Dermis blood vessel endothelial cell (primary cell): ENCODE measurements around the gene CRTC1. TPM values are rescaled to one million over a fixed set of nuclear protein-coding genes. Genes with fewer than 3 reads are reported as not detected.

Experiments used
- DNase-seq: peaks from one replicate; pipeline ENCODE4 v3.0.0; 2010
- total RNA-seq: library from RNA; depleted of rRNA; stranded (reverse); fragments of >200 nt; gene quantifications from 2 replicates; pipeline ENCODE4 v1.2.3, GENCODE V29; 2014

Gene CRTC1
- total RNA-seq, 1 donor from 2014 or later = 1.2 TPM

DNA sequence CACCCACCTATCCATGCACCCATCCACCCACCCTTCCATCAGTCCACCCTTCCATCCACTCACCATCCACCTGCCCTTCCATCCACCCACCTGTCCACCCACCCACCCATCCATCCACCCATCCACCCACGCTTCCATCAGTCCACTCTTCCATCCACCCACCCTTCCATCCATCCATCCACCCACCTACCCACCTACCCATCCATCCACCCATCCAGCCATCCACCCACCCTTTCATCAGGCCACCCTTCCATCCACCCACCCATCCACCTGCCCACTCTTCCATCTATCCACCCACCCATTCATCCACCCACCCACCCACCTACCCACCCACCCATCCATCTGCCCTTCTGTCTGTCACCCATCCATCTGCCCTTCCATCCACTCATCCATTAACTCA lies 29.6 kb upstream of the CRTC1 start:
- DNase-seq = no peak

DNA sequence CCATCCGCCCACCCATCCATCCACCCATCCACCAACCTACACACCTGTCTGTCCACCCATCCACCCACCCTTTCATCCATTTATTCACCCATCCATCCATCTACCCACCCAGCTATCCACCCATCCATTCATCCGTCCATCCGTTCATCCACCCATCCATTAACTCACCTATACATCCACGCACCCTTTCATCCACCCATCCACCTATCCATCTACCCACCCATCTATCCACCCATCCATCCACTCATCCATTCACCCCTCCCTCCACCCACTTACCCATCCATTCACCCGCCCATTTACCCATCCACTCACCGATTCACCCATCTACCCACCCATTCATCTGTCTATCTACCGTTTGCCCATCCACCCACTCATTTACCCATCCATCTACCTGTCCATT lies 29.0 kb upstream of the CRTC1 start:
- no peak for DNase-seq

DNA sequence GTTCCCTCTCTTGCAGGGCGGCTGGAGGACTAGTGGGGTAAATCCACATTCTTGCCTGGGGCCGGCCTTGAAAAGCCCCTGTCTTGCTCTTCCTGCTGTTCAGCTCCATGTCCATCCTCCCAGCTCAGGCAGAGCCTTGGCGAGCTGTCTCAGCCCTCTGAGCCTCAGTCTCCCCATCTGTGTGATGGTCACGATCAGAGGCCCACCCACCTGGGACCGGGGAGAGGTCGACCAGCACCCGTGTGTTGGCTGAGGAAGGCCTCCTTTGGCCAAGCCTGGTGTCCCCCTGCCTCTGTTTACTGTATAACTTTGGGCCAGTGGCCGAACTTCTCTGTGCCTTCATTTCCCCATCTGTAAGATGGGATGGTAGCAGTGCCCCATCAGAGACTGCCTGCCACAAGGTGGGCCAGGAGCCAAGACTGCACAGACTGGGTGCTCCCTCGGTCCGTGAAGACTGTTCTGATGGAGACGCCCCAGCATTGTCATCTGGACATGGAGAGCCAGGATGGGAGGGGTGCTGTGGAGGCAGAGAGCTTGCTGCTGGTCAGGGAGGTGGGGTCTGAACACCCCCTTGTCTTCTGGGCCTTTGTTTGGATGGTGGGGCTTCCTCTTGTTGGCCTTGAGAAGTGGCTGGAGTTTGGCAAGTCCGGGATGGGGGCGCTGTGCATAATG lies 28.2 kb upstream of the CRTC1 start:
- DNase-seq = no peak

DNA sequence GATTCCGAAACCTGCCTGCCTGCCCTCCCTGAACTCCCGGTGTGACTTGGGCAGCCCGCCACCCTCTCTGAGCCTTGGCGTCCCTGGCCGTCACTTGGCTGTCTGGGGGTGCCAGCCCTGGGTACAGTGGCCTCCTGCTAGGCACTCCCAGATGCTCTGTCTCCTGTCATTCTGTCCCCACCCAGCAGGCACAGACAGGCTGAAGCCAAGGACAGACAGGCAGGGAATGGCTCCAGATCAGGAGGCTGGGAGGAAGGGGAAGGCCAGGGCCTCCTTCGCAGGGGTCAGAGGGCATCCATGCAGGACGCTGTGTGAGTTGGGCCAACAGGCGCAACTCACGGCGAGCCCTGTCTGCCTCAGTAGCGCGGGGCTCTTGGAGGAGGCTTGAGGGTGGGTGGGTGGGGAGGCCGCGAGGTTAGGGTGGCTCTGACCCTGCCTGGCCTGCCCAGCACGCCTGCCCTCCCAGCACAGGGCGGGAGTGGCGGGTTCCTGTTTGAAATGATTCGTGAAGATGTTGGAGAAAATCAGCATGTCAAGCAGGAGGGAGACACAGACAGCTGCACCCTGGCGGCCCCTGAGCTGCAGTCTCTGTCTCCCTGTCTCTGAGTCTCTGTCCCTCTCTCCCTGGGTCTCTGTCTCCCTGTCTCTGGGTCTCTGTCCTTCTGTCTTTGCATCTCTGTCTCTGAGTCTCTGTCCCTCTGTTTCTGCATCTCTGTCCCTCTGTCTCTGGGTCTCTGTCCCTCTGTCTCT lies 27.0 kb upstream of the CRTC1 start:
- DNase-seq = no peak

DNA sequence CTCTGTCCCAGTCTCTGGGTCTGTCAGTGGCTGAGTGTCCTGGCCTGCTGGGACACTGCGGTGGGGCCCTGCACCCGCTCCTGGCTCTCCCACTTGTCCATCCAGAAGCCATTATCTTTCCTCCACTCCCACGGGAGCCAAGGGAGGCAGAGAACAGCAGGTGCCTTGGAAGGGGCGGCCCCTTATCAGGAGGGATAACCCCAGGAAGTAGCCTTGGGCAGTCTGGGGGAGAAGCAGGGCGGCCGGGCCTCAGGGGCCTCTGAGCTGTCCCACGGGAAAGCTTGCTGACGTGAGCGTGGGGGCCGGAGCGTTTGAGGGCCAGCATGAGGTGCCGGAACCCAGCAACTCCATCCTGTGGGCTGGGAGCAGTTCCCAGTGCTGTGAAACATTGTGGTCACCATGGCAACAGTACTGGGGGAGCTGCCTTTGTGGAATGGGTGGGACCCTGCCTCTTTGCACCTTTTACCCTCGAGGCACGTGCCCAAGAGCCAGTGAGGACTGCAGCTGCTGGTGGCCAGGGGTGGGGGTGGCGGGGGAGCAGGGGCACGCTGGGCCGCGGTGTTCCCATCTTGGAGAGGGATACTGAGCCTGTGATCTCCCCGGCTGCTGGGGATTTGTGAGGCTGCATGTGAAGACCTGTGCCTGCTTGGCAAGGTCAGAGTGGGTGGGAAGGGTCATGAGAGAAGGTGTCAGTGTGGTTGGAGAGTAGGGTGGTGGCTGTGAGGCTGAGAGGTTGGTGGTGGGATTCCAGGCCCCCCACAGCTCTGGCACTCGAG lies 25.7 kb upstream of the CRTC1 start:
- DNase-seq = peak; percentile 37

DNA sequence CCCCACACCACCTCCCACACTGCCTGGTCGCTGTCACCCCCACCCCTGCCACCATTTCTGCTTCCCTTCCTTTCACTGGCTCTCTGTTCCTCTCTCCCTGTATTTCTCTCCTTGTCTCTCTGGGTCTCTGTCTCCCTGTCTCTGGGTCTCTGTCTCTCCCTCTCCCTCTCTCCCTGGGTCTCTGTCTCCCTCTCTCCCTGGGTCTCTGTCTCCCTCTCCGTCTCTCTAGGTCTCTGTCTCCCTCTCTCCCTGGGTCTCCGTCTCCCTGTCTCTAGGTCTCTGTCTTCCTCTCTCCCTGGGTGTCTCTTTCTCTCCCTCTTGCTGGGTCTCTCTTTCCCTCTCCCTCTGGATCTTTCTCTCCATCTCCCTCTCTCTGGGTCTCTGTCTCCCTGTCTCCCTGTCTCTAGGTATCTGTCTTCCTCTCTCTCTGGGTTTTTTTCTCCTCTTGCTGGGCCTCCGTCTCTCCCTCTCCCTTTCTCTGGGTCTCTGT lies 25.1 kb upstream of the CRTC1 start:
- DNase-seq = no peak

DNA sequence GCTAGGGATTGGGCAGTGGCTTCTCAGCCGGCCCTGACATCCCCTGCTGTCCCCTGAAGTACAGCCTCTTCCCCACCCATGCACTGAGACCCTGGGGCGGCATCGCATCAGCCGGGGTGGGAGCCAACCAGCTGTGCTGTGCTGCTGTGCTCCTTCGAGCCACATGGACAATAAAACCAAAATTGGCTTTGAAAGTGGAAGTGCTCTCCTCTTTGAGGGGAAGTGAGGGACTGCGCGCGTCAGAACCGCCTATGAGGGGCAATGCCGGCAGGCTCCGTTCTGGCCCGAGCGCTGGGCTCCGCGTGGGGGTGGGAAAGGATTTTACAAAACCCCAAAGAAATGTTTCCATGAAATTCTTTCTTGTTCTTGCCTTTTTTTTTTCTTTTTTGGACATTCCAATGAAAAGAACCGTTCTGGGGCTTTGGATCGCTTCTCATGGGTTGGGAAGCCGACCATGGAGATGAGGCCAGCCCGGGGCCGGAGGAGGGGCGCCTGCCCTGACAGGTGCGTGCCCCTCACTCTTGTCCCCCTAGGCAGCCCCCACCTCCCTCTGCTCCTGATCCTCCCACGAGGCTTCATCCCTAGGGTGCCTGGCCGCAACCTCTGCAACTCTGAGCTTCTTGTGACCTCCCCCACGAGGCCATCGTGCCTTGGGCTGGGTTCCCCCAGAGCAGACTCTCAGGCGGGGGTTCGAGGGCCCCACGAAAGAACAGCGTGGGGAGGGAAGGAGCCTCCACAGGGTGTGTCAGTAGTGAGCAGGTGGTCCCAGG lies 24.0 kb upstream of the CRTC1 start:
- no peak for DNase-seq

DNA sequence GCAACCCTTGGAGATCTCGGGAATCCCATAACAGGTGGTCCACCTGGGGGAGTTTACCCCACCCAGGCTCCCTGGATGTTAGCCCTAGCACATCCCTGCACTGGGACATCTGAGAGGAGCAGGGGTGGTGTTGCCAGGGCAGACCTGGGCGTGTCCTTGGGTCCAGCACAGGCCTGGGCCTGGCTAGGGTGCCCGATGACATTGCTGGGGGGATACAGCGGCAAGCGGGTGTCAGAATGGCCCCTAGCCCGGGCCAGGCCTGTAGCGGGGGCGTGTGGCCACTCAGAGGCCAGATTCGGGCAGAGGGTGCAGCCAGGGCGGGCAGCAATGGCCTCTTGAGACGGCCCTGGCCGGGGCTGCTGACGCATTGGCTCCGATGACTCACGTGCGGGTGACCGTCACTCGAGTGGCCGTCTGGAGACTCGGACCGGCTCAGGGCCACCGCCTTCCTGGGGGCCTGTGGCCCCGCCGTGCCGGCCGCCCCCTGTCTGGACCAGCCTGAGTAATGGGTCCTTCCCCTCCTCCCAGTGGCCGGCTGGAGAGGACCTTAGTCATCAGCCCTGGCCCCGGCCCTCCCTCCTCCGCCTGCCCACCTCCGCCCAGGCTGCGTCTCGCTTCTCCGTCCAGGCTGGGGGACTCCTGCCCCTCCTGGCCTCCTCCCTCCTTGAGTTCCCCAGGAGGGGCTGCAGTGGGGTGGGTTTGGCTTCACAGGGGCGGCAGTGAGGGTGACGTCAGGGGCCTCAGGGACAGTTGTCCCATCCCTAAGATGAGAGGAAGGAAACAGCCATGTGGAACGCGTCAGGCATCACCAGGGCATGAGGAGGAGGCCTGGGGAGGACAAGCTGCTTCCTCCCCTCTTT lies 23.2 kb upstream of the CRTC1 start:
- peak; percentile 43 for DNase-seq

DNA sequence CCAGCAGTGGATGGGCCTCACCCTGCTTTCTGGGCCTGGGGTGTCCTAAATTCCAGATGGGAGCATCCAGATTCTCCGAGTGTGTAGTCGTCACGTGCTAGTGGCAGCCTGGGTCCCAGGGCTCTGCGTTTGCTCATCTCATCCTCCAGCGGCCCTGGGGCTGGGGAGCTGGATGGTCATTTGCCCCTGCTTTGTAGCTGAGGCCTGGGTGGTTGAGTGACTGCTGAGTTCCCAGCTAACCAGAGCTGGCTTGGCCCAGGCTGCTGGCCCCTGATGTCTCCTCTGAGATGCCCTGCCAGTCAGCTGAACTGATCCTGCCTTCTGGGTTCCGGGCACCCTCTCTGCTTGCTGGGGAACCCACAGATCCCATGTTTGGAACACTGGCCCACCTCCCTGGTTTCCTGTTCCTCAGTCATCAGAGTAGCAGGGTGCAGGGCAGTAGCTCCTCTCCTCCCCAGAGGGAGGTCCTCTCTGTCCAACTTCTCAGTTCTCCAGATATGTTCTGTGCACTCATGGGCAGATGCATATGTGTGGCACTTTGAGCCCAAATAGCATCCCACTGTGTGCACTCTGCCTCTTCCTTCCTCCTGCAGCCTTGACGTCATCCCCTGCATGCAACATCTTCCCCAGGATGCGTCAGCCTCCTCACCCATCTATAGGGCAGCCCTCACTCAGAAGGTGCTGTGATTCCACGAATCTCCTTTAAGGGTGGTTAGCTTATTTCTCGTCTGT lies 22.4 kb upstream of the CRTC1 start:
- DNase-seq = no peak

DNA sequence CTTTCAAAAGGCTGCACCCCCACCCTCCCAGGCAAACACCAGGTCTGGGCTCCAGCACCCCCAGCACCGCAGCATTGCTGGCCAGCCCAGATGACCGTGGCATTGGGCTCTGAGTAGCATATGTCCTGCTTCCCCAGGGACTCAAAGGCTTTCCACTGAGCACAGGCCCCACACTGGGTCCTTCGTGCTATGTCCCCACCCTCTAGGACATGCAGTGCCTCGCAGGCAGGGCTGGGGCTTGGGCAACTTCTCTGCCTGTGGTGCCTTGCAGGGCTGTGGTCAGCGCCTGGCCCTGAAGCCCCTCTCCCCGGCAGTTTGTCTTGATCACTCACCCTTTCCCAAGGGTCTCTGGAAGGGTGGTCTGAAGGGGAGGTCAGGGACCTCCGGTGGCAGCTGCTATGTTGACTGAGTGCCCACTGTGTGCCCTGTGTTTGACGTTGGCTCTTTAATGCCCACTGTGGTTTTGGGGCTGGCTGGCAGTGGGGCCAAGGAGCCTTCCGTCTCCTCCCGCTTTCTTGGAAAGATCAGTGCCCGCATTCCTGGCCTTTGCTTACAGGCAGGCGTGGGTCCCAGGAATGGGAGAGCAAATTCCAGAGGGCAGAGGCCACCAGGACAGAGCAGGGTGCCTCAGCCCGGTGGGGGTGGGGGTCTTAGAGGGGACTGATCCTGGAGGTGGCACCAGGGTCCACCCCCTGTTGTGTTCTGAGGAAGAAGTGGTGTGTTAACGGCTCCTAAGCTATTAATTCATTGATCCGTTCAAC lies 20.3 kb upstream of the CRTC1 start:
- no peak for DNase-seq

DNA sequence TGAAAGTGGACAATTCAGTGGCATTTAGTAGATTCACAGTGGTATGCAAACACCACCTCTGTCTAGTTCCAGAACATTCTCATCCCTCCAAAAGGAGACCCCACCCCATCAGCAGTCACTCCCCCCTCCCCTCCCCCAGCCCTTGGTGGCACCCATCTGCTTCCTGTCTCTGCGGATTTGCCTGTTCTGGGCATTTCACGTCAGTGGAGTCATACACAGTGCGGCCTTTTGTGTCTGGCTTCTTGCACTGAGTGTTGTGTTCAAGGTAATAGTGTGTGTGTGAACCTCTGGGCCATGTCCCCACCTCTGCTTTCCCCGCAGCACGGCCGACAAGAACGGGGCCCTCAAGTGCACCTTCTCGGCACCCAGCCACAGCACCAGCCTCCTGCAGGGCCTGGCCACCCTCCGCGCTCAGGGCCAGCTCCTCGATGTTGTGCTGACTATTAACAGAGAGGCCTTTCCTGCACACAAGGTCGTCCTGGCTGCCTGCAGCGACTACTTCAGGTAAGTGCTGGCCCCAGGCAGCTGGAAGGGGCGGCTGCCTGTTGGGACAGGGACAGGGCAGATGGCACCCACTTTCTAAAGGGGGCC lies 19.4 kb upstream of the CRTC1 start:
- DNase-seq = no peak

DNA sequence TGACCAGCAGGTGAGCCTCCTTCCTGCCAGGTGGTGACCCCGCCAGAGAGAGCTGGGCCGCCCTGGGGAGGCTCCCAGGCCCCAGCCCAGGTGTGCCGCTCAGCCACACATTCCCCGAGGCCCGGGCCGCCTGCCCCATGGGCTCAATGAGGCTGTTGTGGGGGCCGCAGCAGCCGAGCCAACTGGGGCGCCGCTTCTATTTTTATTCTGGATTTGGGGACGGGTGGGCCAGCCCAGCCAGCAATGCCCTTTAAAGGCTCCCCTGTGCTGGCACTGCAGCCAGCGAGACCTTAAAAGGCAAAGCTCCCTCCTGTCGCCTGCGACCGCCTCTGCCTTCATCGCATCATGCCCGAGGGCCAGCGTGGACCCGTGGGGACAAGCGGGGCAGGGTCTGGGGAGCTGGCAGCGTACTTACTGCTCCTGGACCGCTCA lies 17.7 kb upstream of the CRTC1 start:
- no peak for DNase-seq

DNA sequence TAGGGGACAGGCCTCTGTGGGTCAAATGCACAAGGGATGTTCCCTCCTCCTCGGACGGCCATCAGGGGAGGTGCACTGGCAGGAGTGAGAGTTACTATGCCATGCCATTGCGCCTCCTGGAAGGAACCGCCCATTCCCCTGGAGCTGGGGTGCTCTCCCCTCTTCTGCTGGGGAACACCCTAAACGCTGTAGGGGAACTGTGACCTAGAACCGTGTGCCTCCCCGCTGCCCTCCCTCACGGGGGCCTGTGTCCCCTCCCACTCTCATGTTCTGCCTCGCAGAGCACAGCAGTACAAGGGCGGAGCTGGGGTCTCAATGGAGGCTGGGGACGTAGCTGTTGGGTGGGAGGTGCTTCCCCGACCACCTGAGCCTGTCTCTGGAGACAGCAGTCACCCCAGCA lies 17.2 kb upstream of the CRTC1 start:
- DNase-seq = no peak

DNA sequence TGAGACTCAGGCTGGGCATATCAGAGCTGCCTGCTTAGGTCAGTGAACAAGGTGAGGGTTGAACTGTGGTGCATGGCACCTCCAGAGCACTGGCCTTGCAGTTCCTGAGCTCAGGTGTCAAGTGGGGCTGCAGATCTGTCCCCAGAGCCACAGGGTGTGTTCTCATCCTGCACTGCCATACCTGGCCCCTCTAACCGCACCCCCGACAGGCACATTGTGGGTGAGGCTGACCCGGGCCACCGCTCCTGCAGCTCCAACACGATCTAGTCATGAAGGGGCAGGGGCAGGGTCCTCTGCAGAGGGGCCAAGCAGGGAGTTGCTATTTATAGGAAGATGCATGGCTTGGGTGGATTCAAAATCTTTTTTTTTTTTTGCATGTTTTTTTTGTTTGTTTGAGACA lies 16.7 kb upstream of the CRTC1 start:
- DNase-seq = no peak

DNA sequence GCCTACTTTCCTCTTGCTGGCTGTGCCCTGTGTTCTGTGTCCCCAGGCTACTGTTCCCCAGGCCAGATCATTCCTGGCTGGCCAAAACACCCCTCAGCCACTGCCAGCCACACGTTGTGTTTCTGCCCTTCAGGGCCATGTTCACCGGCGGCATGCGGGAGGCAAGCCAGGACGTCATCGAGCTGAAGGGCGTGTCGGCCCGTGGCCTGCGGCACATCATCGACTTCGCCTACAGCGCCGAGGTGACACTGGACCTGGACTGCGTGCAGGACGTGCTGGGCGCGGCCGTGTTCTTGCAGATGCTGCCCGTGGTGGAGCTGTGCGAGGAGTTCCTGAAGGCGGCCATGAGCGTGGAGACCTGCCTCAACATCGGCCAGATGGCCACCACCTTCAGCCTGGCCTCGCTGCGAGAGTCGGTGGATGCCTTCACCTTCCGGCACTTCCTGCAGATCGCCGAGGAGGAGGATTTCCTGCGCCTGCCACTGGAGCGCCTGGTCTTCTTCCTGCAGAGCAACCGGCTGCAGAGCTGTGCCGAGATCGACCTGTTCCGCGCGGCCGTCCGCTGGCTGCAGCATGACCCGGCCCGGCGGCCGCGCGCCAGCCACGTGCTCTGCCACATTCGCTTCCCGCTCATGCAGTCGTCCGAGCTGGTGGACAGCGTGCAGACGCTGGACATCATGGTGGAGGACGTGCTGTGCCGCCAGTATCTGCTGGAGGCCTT lies 15.8 kb upstream of the CRTC1 start:
- DNase-seq = no peak

DNA sequence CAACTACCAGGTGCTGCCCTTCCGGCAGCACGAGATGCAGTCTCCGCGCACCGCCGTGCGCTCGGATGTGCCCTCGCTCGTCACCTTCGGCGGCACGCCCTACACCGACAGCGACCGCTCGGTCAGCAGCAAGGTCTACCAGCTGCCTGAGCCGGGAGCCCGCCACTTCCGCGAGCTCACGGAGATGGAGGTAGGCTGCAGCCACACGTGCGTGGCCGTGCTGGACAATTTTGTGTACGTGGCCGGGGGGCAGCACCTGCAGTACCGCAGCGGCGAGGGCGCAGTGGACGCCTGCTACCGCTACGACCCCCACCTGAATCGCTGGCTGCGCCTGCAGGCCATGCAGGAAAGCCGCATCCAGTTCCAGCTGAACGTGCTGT lies 15.2 kb upstream of the CRTC1 start:
- no peak for DNase-seq

DNA sequence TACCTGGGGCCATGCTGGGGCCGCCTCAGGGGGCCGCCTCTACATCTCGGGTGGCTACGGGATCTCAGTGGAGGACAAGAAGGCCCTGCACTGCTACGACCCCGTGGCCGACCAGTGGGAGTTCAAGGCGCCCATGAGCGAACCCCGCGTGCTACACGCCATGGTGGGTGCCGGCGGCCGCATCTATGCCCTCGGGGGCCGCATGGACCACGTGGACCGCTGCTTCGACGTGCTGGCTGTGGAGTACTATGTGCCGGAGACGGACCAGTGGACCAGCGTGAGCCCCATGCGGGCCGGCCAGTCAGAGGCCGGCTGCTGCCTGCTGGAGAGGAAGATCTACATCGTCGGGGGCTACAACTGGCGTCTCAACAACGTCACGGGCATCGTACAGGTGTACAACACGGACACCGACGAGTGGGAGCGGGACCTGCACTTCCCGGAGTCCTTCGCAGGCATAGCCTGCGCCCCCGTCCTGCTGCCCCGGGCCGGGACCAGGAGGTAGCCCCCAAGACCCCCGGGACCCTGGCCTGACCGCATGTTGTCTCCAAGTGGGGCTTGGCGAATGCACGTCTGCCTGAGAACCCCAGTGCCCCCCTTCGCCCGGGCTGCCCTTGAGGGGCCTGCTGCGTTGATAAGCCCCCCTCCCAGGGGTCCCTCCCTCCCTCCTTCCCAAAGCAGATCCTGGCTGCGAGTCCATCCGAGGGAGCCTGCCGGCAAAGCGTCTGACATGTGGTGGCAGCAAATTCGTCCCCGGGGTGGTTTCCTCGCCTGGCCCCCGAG lies 14.5 kb upstream of the CRTC1 start:
- no peak for DNase-seq

DNA sequence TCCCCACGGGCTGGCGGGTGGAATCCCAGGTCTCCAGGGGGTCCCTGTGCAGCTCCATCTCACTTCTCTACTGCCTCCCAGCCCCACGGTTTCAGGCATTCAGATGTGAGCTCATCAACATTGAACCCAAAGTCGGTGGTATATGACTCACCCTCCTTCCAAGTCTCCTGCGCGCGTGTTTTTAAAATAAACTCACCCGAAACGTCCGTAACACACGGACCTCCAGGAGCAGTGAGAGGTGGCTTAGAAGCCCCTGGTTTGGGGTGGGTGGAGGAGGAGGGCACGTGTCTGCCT lies 14.0 kb upstream of the CRTC1 start:
- no peak for DNase-seq

DNA sequence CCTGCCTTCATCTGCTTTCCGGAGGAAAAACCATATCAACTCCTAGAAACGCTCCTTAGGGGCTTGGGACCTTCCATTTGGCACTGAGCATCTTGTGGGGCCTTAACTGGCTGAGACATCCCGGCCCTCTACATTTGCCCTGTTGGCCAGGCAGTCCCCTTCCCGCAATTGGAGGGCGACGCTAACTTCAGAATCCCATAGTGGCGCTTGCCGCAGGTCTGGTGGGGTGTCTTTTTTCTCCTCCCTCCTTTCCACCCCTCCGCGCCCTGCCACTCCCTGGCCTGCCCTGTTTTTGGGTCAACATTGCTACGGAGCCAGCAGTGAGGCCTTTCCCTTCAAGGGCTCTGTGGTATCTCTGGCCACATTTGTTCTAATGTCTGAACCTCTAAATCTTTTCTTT lies 13.6 kb upstream of the CRTC1 start:
- DNase-seq = no peak
